Measurements from ENCODE around the gene CEP76. TPM values are rescaled to one million over a fixed set of nuclear protein-coding genes. Genes with fewer than 3 reads are reported as not detected.

CEP76 gene
- total RNA-seq, 1 experiment from 2014 or later: 12.9 TPM

GRCh38 chr18:12726774-12727550 lies 24.4 kb upstream of the CEP76 start:
- Histone ChIP-seq H3K36me3 (ENCODE audit: control insufficient read depth, insufficient read depth, low read length) (peaks cover 11% of the 10 kb centered on the region), H3K9me3 (ENCODE audit: control insufficient read depth, insufficient read depth, low read depth, low read length) (no peaks in the 10 kb centered on the region), H3K27me3 (ENCODE audit: control insufficient read depth, insufficient read depth, low read length) (no peaks in the 10 kb centered on the region), H3K4me3 (ENCODE audit: low read depth in 2 of 2, low read length in 2 of 2) (no peak overlapping the region), H3K27ac (ENCODE audit: low read length) (no peak overlapping the region), H3K4me1 (ENCODE audit: control insufficient read depth, insufficient read depth, low read length) (peaks cover 4% of the 10 kb centered on the region; the same call in 1 of the 2 replicates)
- POLR2A ChIA-PET: no interaction called here
- CTCF ChIA-PET: interaction anchor here (0.9 to 2.0 kb wide), 3 partner anchors 168 to 208 kb away, joined by 5 to 9 read pairs (median 7); no protein-coding TSS in a partner anchor
- ATAC-seq (peak; percentile 89), DNase-seq (ENCODE audit: low read depth, low spot score) (peak; percentile 76)
- in situ Hi-C loops (cut with HindIII; ENCODE audit: low pct_unique_long_range_greater_than_20kb, low sequenced_read_pairs) (no loop called here), intact Hi-C loops (cut with micrococcal nuclease; ENCODE audit: unreplicated experiment) (loop anchor here (2.0 kb wide), 1 partner anchor 208 kb away; no protein-coding TSS in a partner anchor)
- BruUV-seq (replicated peaks): no TSS peak
- peak; percentile 88 for TF ChIP-seq CTCF (IDR thresholded peaks at IDR 0.05)
- no peak for TF ChIP-seq POLR2AphosphoS5 (IDR thresholded peaks at IDR 0.05; ENCODE audit: low read depth, low read length)

DNA sequence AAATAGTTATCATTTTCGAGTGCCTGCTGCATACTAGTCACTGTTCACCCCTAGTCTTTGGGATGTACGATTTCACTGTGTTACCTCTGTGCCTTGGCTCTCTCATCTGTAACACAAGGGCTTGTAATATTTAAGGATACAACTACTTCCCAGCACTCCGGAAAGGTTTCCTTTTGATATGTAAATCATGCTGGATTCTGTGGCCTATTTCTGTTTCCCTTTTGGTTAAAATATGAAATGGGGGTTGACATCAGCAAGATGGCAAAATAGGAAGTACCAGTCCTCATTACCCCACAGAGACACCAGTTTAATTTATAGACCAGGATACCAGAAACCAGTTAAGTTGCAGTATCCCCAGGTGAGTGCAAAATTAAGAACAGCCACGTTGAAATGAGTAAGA lies 23.8 kb upstream of the CEP76 start:
- Histone ChIP-seq H3K36me3 (ENCODE audit: control insufficient read depth, insufficient read depth, low read length) (peaks cover 14% of the 10 kb centered on the region), H3K27ac (ENCODE audit: low read length) (no peak overlapping the region), H3K9me3 (ENCODE audit: control insufficient read depth, insufficient read depth, low read depth, low read length) (no peaks in the 10 kb centered on the region), H3K4me3 (ENCODE audit: low read depth in 2 of 2, low read length in 2 of 2) (no peak overlapping the region), H3K27me3 (ENCODE audit: control insufficient read depth, insufficient read depth, low read length) (no peaks in the 10 kb centered on the region), H3K4me1 (ENCODE audit: control insufficient read depth, insufficient read depth, low read length) (peaks cover 4% of the 10 kb centered on the region; the same call in 1 of the 2 replicates)
- CTCF ChIA-PET: interaction anchor here (0.9 to 2.0 kb wide), 3 partner anchors 169 to 208 kb away, joined by 5 to 9 read pairs (median 7); no protein-coding TSS in a partner anchor
- POLR2A ChIA-PET: no interaction called here
- in situ Hi-C loops (cut with HindIII; ENCODE audit: low pct_unique_long_range_greater_than_20kb, low sequenced_read_pairs): no loop called here
- intact Hi-C loops (cut with micrococcal nuclease; ENCODE audit: unreplicated experiment): loop anchor here (2.0 kb wide), 1 partner anchor 208 kb away; no protein-coding TSS in a partner anchor
- DNase-seq (ENCODE audit: low read depth, low spot score) (no peak), ATAC-seq (no peak)
- no TSS peak for BruUV-seq (replicated peaks)
- TF ChIP-seq CTCF (IDR thresholded peaks at IDR 0.05) (no peak), TCF7L2 (IDR thresholded peaks at IDR 0.05; ENCODE audit: low read depth, low read length) (no peak), SIN3A (IDR thresholded peaks at IDR 0.05; ENCODE audit: borderline replicate concordance, insufficient read depth, low read depth, low read length) (no peak), POLR2AphosphoS5 (IDR thresholded peaks at IDR 0.05; ENCODE audit: low read depth, low read length) (no peak)
- TF ChIP-seq, protein P1, sequence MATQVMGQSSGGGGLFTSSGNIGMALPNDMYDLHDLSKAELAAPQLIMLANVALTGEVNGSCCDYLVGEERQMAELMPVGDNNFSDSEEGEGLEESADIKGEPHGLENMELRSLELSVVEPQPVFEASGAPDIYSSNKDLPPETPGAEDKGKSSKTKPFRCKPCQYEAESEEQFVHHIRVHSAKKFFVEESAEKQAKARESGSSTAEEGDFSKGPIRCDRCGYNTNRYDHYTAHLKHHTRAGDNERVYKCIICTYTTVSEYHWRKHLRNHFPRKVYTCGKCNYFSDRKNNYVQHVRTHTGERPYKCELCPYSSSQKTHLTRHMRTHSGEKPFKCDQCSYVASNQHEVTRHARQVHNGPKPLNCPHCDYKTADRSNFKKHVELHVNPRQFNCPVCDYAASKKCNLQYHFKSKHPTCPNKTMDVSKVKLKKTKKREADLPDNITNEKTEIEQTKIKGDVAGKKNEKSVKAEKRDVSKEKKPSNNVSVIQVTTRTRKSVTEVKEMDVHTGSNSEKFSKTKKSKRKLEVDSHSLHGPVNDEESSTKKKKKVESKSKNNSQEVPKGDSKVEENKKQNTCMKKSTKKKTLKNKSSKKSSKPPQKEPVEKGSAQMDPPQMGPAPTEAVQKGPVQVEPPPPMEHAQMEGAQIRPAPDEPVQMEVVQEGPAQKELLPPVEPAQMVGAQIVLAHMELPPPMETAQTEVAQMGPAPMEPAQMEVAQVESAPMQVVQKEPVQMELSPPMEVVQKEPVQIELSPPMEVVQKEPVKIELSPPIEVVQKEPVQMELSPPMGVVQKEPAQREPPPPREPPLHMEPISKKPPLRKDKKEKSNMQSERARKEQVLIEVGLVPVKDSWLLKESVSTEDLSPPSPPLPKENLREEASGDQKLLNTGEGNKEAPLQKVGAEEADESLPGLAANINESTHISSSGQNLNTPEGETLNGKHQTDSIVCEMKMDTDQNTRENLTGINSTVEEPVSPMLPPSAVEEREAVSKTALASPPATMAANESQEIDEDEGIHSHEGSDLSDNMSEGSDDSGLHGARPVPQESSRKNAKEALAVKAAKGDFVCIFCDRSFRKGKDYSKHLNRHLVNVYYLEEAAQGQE (IDR thresholded peaks at IDR 0.05; ENCODE audit: insufficient read depth in 1 of 2, low read depth in 2 of 2, low read length in 1 of 2): no peak
